GM11168 (cell line): ENCODE measurements around the gene PRDM8.
"Not testable (repeated sequence)": the region's sequence is repeated elsewhere in the genome, so short reads cannot be mapped to it uniquely, and the experiment has no call there.

Source experiments
- in situ Hi-C: fragments of 300-500 bp; cut with MboI; formaldehyde crosslinking; loops from one replicate; pipeline ENCODE4 v1.12.0; 2022; ENCODE audit warnings: low sequenced_read_pairs; ENCODE audit not compliant: unreplicated experiment

The PRDM8 gene

GRCh38 chr4:80196922-80197573 is at the start of gene PRDM8:
Gene PRDM8 (plus strand): TSS chr4:80197503. CDS start chr4:80200081, 2,578 bp downstream.
- in situ Hi-C loops: no loop called here

- in situ Hi-C loops: no loop called here
These were observed 46.7 kb upstream of the PRDM8 start for GRCh38 chr4:80150387-80151180.

GRCh38 chr4:80151981-80152380 is 45.3 kb upstream of the PRDM8 start:
- in situ Hi-C loops: no loop called here

- in situ Hi-C loops: no loop called here
These were observed 43.3 kb upstream of the PRDM8 start for GRCh38 chr4:80153874-80154544.

GRCh38 chr4:80154545-80154933 is 42.8 kb upstream of the PRDM8 start:
- in situ Hi-C loops: no loop called here

- in situ Hi-C loops: no loop called here
These were observed 41.9 kb upstream of the PRDM8 start for GRCh38 chr4:80155316-80155982.

- in situ Hi-C loops: no loop called here
These were observed 40.9 kb upstream of the PRDM8 start for GRCh38 chr4:80156410-80156809.

GRCh38 chr4:80161413-80162058 is 35.8 kb upstream of the PRDM8 start:
- in situ Hi-C loops: no loop called here

- in situ Hi-C loops: no loop called here
These were observed 34.9 kb upstream of the PRDM8 start for GRCh38 chr4:80162418-80162817.

GRCh38 chr4:80165855-80166254 is 31.4 kb upstream of the PRDM8 start:
- in situ Hi-C loops: no loop called here

GRCh38 chr4:80171251-80171650 is 26.1 kb upstream of the PRDM8 start:
- in situ Hi-C loops: no loop called here

- in situ Hi-C loops: no loop called here
These were observed 25.6 kb upstream of the PRDM8 start for GRCh38 chr4:80171656-80172055.

GRCh38 chr4:80172203-80172602 is 25.1 kb upstream of the PRDM8 start:
- in situ Hi-C loops: no loop called here

- in situ Hi-C loops: no loop called here
These were observed 23.9 kb upstream of the PRDM8 start for GRCh38 chr4:80173401-80173800.

GRCh38 chr4:80173841-80174240 is 23.5 kb upstream of the PRDM8 start:
- in situ Hi-C loops: no loop called here

- in situ Hi-C loops: not testable (repeated sequence)
These were observed 19.5 kb upstream of the PRDM8 start for GRCh38 chr4:80177793-80178192.

- in situ Hi-C loops: no loop called here
These were observed 18.3 kb upstream of the PRDM8 start for GRCh38 chr4:80178964-80179363.

- in situ Hi-C loops: no loop called here
These were observed 17.6 kb upstream of the PRDM8 start for GRCh38 chr4:80179637-80180161.

GRCh38 chr4:80180743-80181142 is 16.6 kb upstream of the PRDM8 start:
- in situ Hi-C loops: no loop called here

GRCh38 chr4:80182237-80182866 is 15.0 kb upstream of the PRDM8 start:
- in situ Hi-C loops: no loop called here
